Ecto neural progenitor cell (in vitro differentiated cells): ENCODE measurements around the gene SAMD10.
"Not testable (repeated sequence)": the region's sequence is repeated elsewhere in the genome, so short reads cannot be mapped to it uniquely, and the experiment has no call there.

Source experiments
- DNase-seq: peaks from one replicate; pipeline ENCODE4 v3.0.0-alpha.2; 2018; ENCODE audit warnings: low spot score

SAMD10 gene

GRCh38 chr20:63979557-63980316 lies at the start of gene SAMD10:
SAMD10 (minus strand) TSS chr20:63979642; CDS start chr20:63979467, 175 bp downstream.
- peak; percentile 76 for DNase-seq

GRCh38 chr20:64027981-64028685 lies 48.7 kb upstream of the SAMD10 start:
- no peak for DNase-seq

- DNase-seq = no peak
These were observed 46.5 kb upstream of the SAMD10 start for GRCh38 chr20:64025826-64026412.

GRCh38 chr20:64025101-64025825 lies 45.8 kb upstream of the SAMD10 start:
- no peak for DNase-seq

- no peak for DNase-seq
These were observed 44.9 kb upstream of the SAMD10 start for GRCh38 chr20:64024141-64024990.

GRCh38 chr20:64023361-64024140 lies 44.1 kb upstream of the SAMD10 start:
- DNase-seq = no peak

GRCh38 chr20:64022671-64023360 lies 43.4 kb upstream of the SAMD10 start:
- DNase-seq = no peak

- no peak for DNase-seq
These were observed 41.9 kb upstream of the SAMD10 start for GRCh38 chr20:64021124-64021975.

- no peak for DNase-seq
These were observed 36.2 kb upstream of the SAMD10 start for GRCh38 chr20:64015635-64016034.

GRCh38 chr20:64012385-64013154 lies 33.1 kb upstream of the SAMD10 start:
- DNase-seq = not testable (repeated sequence)

- no peak for DNase-seq
These were observed 31.9 kb upstream of the SAMD10 start for GRCh38 chr20:64011366-64011779.

- no peak for DNase-seq
These were observed 31.3 kb upstream of the SAMD10 start for GRCh38 chr20:64010711-64011237.

- no peak for DNase-seq
These were observed 30.5 kb upstream of the SAMD10 start for GRCh38 chr20:64009811-64010387.

- DNase-seq = no peak
These were observed 27.5 kb upstream of the SAMD10 start for GRCh38 chr20:64006902-64007301.

GRCh38 chr20:64006490-64006889 lies 27.0 kb upstream of the SAMD10 start:
- no peak for DNase-seq

- DNase-seq = no peak
These were observed 26.0 kb upstream of the SAMD10 start for GRCh38 chr20:64005394-64005793.

GRCh38 chr20:64003960-64004725 lies 24.7 kb upstream of the SAMD10 start:
- DNase-seq = no peak
